H1 (cell line): Measurements from ENCODE around the gene SLCO4A1. TPM values are rescaled to one million over a fixed set of nuclear protein-coding genes. Genes with fewer than 3 reads are reported as not detected.

ENCODE experiments used
- KDM4A ChIP-seq: IDR thresholded peaks from one replicate; pipeline ENCODE4 v1.7.1; 2012; ENCODE audit warnings: low read depth, mild to moderate bottlenecking, moderate library complexity, low read length, inconsistent platforms; ENCODE audit not compliant: severe bottlenecking
- SAP30 ChIP-seq: fragments of 300-600 bp; sonication (generic); IDR thresholded peaks from 2 replicates; pipeline ENCODE4 v1.7.1; 2012; ENCODE audit warnings: low read length, moderate library complexity, mild to moderate bottlenecking, inconsistent platforms; ENCODE audit not compliant: insufficient read depth, insufficient replicate concordance
- SRF ChIP-seq: IDR thresholded peaks from 2 replicates; pipeline ENCODE4 v1.6.1; 2011; ENCODE audit warnings: mild to moderate bottlenecking, low read depth, low read length, moderate library complexity
- polyA plus RNA-seq, 7 experiments: library from polyadenylated mRNA; depleted of rRNA in 3 of 7; stranded (reverse) in 5 of 7; unstranded in 2 of 7; fragments of >200 nt in 5 of 7; fragments of 200-250 nt in 2 of 7; gene quantifications; 1 replicate in 5 of 7; 2 replicates in 1 of 7; 4 replicates in 1 of 7; pipeline versions ENCODE4 v1.2.1 to v1.2.3, GENCODE V29; 2011 to 2013; ENCODE audit warnings: missing spikeins in 2 of 7, mixed read lengths in 2 of 7
- total RNA-seq: library from RNA; stranded (reverse); fragmentation: NEBNext Ultra II Directional; extraction: Animal tissue kit (Norgen Biotek cat#: 25700); gene quantifications from 2 replicates; pipeline ENCODE4 v1.2.1, GENCODE V29; 2021

SLCO4A1 gene
- total and polyA plus RNA-seq, 2 of the 8 experiments (the other 6 are each of a cell fraction or from before 2014, with no cell fraction given), result 10.5 to 18.5 TPM

GRCh38 chr20:62686869-62687830 lies 44.8 kb downstream of the SLCO4A1 start (continued):
- no peak for TF ChIP-seq SRF
- TF ChIP-seq SAP30, result no peak
- no peak for TF ChIP-seq KDM4A
